Measurements from ENCODE around the gene CDH13.

The CDH13 gene

DNA sequence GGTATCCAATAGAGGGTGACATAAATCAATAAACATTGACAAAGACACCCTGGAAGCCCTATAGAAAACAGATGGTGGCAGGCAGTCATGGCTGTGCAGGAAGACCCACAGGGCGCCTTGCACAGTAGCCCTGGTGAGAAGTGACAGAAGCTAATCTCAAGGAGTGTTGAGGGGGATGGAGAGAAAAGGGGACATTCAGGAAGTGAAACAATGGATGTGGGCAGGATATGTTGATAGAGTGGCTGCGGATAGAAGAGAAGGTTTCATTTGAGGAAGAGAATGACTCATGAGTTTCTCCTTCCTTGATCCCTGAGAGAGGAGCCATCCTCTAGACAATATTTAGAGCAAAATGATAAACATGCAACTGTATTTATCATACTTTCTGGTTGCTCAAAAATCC lies 712.2 kb downstream of the CDH13 start:
- no peaks in the 10 kb centered on the region for H3K4me1 Mint-ChIP-seq (ENCODE audit: low read depth)
- no peak for DNase-seq

DNA sequence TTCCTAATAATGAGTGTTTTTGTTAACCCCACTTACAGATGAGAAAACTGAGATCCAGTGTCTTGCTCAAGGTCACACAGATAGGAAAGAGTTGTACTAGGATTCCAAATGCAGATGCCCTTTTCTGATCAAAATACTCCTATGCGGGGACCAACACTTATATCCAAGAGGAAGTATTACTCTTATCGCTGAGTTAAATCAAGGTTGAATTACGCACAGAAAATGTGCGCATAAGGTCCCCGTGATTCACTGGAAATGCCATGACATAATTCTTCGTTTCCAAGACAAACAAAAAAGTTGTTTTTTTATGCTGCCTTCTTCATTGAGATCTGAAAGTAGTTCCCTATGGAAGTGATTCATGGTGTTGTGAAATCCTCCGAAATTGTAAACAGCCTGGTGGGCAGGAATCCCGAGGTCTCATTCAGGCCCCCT lies 717.2 kb downstream of the CDH13 start:
- Mint-ChIP-seq H3K27ac (no peak overlapping the region), H3K4me3 (no peak overlapping the region), H3K36me3 (ENCODE audit: low read depth) (no peaks in the 10 kb centered on the region), H3K27me3 (no peaks in the 10 kb centered on the region), H3K4me1 (ENCODE audit: low read depth) (no peaks in the 10 kb centered on the region), H3K9me3 (peaks cover 4% of the 10 kb centered on the region)
- no peak for DNase-seq

More for the DNA sequence above, 712.2 kb downstream of the CDH13 start:
- no peaks in the 10 kb centered on the region for H3K27me3 Mint-ChIP-seq
- H3K36me3 Mint-ChIP-seq (ENCODE audit: low read depth) = no peaks in the 10 kb centered on the region
- H3K9me3 Mint-ChIP-seq = peaks cover 2% of the 10 kb centered on the region
- no peak overlapping the region for H3K4me3 Mint-ChIP-seq
- no peak overlapping the region for H3K27ac Mint-ChIP-seq

DNA sequence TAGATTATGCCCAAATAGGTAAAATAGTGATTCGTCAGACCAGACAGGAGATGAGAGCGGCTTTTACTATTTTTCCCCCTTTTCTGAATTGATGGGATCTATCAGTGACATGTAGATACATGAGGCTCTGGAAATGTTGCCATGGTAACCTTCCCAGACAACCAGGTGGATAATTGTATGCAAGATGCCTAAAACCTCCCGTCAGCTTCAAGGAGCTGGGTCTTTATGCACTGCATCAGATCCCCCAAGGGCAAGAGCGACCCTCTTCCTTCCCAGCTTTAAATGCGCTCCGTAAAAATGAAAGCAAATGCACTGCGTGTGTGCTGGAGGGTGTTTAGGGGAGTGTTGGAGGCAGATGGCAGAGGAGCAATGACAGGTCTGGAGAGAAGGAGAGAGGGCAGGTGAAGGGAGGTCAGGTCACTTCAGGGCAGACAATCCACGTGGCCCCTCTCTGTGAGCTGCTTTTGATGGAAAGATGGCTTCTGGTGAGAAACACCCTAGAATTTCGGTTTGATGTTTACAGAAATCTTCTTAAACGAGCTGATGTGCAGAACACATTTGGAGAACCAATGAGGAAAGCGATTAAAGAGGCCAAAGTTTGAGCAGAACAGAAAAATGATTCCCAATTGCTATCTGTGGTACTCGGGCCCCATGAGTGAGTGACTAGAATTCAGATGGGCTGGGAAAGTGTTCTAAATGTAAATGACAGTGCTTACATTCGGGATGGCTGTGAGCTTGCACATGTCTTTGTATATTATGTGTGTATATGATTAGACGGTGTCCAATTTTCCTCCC lies 719.3 kb downstream of the CDH13 start:
- Mint-ChIP-seq H3K27ac (no peak overlapping the region), H3K4me1 (ENCODE audit: low read depth) (no peaks in the 10 kb centered on the region), H3K4me3 (no peak overlapping the region), H3K9me3 (peaks cover 4% of the 10 kb centered on the region), H3K27me3 (no peaks in the 10 kb centered on the region), H3K36me3 (ENCODE audit: low read depth) (no peaks in the 10 kb centered on the region)
- DNase-seq = no peak

DNA sequence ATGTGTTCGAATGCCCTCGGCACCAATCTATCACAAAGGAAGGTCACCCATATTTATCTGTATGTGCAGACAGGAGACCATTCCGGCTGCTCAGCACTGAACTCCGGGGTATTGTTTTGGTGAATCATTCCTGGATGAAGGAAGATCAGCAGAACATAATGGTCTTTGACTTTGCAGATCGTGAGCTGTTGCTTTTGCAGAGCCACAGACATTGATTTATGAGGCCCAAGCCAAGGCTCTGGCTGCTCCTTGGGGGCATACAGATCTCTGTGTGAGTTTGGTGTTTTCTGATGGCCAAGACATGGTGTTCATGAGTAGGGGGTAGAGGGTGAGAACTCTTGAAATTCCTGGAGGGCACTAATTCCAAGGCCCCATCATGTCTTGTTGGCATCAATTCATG lies 722.2 kb downstream of the CDH13 start:
- no peaks in the 10 kb centered on the region for H3K4me1 Mint-ChIP-seq (ENCODE audit: low read depth)
- H3K27me3 Mint-ChIP-seq = no peaks in the 10 kb centered on the region
- H3K27ac Mint-ChIP-seq = no peak overlapping the region
- DNase-seq = no peak
- peaks cover 2% of the 10 kb centered on the region for H3K9me3 Mint-ChIP-seq
- H3K36me3 Mint-ChIP-seq (ENCODE audit: low read depth) = no peaks in the 10 kb centered on the region
- H3K4me3 Mint-ChIP-seq = no peak overlapping the region

DNA sequence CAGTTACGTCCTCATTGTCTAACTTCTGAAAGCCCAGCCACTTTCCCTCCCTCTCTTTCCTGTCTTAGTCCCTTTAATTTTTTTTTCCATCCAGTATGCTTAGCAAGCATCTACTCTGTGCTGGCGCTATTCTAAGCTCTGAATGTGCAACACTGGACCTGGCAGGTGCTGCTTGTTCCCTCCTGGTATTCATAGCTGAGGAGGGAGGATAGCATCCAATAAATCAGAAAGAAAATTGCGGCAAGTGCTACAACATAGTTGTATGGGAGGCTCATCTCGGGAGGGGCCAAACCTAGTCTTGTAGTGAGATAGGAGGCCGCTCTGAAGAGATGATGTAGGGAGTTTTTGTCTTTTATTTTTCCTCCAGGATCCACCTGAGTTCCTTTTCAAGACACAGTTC lies 723.7 kb downstream of the CDH13 start:
- no peak overlapping the region for H3K27ac Mint-ChIP-seq
- no peaks in the 10 kb centered on the region for H3K27me3 Mint-ChIP-seq
- no peak overlapping the region for H3K4me3 Mint-ChIP-seq
- no peaks in the 10 kb centered on the region for H3K4me1 Mint-ChIP-seq (ENCODE audit: low read depth)
- H3K36me3 Mint-ChIP-seq (ENCODE audit: low read depth) = no peaks in the 10 kb centered on the region
- DNase-seq = no peak
- no peaks in the 10 kb centered on the region for H3K9me3 Mint-ChIP-seq

DNA sequence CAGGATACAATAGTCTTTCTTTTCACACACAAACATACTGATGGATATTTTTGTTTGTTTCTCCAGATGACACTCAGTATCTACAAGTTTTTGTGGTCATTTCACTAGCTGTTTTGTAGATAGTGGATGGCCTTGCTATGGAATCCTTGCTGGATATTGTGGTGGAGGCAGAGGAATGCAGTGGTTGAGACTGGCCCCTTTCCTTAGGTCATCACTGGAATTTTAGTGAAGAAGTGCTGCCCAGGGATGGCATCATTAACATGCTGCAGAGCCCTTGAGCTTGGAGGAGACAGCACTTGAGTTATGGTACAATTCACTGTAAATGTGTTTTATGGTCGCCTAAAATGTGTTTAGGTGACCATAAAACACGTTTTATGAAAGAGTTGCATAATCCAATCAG lies 725.1 kb downstream of the CDH13 start:
- Mint-ChIP-seq H3K36me3 (ENCODE audit: low read depth) (no peaks in the 10 kb centered on the region), H3K27ac (no peak overlapping the region), H3K9me3 (no peaks in the 10 kb centered on the region), H3K27me3 (no peaks in the 10 kb centered on the region), H3K4me3 (no peak overlapping the region), H3K4me1 (ENCODE audit: low read depth) (no peaks in the 10 kb centered on the region)
- DNase-seq = no peak

DNA sequence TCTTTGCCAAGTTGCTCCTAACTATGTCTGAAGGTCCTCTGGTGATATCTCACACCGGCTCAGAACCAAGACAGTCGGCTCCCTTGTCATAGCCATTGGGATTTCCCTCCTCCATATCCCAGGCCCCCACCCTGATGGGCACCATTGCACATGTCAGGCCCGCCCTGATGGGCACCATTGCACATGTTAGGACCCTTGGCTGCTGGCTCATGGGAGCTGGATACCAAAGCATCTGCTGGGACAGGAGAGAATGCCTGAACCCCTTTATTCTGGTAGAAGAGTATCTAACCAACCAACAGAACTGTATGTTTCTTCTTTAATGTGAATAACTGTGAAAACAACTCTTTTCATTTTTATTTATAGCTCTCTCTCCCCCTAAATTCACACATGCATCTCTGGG lies 726.5 kb downstream of the CDH13 start:
- Mint-ChIP-seq H3K4me3 (no peak overlapping the region), H3K4me1 (ENCODE audit: low read depth) (no peaks in the 10 kb centered on the region), H3K36me3 (ENCODE audit: low read depth) (no peaks in the 10 kb centered on the region), H3K9me3 (no peaks in the 10 kb centered on the region), H3K27ac (no peak overlapping the region), H3K27me3 (no peaks in the 10 kb centered on the region)
- no peak for DNase-seq

DNA sequence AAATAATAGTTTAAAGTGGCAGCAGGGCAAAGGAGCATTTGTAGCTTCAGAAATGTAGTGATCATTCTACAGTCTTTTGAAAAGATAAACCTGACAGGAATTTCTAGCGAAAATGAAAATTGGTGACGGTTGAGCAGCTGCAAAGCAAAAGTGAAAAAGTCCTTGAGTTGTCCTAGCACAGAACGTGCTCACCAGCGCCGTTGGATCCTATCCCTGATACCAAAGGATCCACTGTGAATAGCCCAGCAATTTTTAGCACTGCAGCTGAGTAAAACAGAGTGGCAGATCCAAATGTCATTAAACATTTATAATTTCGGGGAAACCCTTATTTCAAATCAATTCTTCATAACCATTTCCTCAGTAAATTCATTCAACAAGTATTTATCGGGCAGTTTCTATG lies 727.2 kb downstream of the CDH13 start:
- DNase-seq = no peak
- H3K9me3 Mint-ChIP-seq = no peaks in the 10 kb centered on the region
- no peak overlapping the region for H3K4me3 Mint-ChIP-seq
- no peaks in the 10 kb centered on the region for H3K36me3 Mint-ChIP-seq (ENCODE audit: low read depth)
- H3K27me3 Mint-ChIP-seq = no peaks in the 10 kb centered on the region
- H3K4me1 Mint-ChIP-seq (ENCODE audit: low read depth) = no peaks in the 10 kb centered on the region
- H3K27ac Mint-ChIP-seq = no peak overlapping the region

DNA sequence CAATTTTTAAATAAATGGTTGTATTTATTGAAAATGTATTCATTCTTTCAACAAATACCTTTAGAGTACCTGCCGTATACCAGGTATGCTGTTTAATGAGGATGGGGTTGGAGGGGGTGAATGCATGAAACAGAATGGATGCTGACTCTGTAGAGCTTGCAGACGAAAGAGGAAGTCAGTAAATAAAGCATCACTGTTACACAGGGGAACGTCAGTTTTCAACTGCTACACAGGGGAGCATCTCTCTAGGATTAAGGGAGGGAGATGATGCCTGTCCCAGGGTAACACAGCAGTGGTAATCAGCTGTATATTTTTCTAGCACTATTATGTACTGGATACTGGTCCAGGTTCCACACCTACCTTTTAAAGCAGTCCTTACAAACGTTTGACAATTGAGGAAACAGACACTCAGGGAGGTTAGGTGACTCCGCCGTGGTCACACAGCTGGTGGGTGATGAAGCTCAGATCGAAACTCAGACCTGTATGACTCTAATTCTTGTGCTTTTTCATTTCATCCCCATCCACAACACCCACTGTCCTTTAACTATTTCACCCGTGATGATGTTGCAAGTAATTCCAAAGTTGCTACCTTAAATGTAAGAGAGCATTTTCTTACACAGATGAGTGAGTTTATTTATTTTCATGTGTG lies 728.9 kb downstream of the CDH13 start:
- Mint-ChIP-seq H3K27me3 (no peaks in the 10 kb centered on the region), H3K4me3 (no peak overlapping the region), H3K36me3 (ENCODE audit: low read depth) (no peaks in the 10 kb centered on the region), H3K4me1 (ENCODE audit: low read depth) (no peaks in the 10 kb centered on the region), H3K27ac (no peak overlapping the region), H3K9me3 (no peaks in the 10 kb centered on the region)
- DNase-seq = no peak

DNA sequence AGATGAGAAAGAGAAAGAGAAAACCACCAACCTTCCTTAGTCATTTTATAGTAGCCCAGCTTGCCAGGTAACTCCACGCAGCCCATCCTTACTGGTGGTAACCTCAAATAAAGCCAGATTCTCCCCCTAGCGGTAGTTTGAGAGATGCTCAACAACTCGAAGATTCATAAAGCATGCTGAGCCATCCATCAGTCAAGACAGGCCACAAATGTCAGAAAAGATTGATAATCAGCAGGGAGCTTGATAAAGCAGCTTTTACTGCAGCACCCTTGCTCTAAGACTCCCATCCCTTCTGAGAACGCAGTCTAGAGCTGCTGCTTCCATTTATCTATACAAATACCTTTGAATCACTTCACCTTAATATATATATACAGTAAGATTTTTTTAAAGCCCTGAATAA lies 729.5 kb downstream of the CDH13 start:
- Mint-ChIP-seq H3K27ac (no peak overlapping the region), H3K36me3 (ENCODE audit: low read depth) (no peaks in the 10 kb centered on the region)

DNA sequence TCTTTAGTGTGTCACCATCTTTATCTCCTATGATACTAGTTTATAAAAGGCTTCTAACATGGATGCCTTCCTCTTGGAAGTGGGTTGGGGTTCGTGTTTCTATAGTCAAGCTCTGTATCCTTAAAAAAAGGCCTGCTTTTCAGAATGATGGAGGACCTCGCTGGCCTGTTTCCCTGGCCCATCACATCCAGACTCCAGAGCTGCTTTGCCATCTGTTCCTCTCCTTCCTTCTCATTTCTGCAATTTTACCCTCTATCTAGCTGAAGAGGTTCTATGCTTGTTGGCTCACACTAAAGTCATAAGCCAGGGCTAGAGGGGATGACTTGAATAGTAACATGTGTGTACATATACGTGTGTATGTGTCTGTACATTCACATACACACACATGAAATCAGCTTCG lies 730.2 kb downstream of the CDH13 start:
- no peak for DNase-seq
- no peaks in the 10 kb centered on the region for H3K27me3 Mint-ChIP-seq
- no peak overlapping the region for H3K4me3 Mint-ChIP-seq
- no peak overlapping the region for H3K27ac Mint-ChIP-seq
- H3K36me3 Mint-ChIP-seq (ENCODE audit: low read depth) = no peaks in the 10 kb centered on the region
- H3K9me3 Mint-ChIP-seq = no peaks in the 10 kb centered on the region
- no peaks in the 10 kb centered on the region for H3K4me1 Mint-ChIP-seq (ENCODE audit: low read depth)

More for the DNA sequence above, 729.5 kb downstream of the CDH13 start:
- Mint-ChIP-seq H3K4me3 (no peak overlapping the region), H3K27me3 (no peaks in the 10 kb centered on the region), H3K9me3 (no peaks in the 10 kb centered on the region), H3K4me1 (ENCODE audit: low read depth) (no peaks in the 10 kb centered on the region)
- DNase-seq = no peak

DNA sequence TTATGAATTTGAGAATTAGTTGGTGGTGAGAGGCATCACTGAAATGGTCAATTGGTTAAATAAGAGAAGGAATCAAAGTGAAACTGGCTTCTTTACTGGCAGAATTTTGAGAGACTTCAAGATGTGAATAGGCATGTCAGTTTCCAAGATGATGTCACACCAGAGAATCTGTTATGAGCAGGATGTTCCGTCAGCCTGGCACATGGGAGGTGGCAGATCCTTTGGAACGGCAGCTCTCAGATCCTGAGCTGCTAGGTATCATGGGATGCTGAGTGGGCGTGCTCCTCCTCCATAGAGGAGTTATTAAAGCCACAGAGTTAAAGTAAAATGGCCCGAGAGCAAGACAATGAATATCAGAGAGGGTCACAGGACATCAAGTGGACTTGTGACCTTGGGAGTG lies 736.8 kb downstream of the CDH13 start:
- no peaks in the 10 kb centered on the region for H3K4me1 Mint-ChIP-seq (ENCODE audit: low read depth)
- no peak overlapping the region for H3K4me3 Mint-ChIP-seq
- DNase-seq = no peak
- no peaks in the 10 kb centered on the region for H3K36me3 Mint-ChIP-seq (ENCODE audit: low read depth)
- peaks cover 2% of the 10 kb centered on the region for H3K27me3 Mint-ChIP-seq
- H3K9me3 Mint-ChIP-seq = no peaks in the 10 kb centered on the region
- no peak overlapping the region for H3K27ac Mint-ChIP-seq

DNA sequence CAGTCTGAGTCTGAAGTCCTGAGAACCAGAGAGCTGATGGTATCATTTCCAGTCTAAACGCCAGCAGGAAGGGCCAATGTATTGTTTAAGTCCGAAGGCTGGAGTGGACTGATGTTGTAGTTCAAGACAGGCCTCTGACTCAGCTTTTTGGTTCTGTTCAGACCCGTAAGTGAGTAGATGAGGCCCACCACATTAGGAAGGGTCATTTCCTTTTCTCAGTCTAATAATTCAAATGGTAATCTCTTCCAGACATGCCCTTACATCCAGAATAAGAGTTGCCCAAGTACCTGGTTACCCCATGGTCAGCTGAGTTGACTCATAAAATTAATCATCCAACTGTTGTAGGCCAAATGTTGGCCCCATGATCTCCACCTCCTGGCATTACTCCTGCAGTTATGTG lies 738.4 kb downstream of the CDH13 start:
- DNase-seq = no peak
- Mint-ChIP-seq H3K27me3 (peaks cover 2% of the 10 kb centered on the region), H3K36me3 (ENCODE audit: low read depth) (no peaks in the 10 kb centered on the region), H3K4me1 (ENCODE audit: low read depth) (no peaks in the 10 kb centered on the region), H3K9me3 (no peaks in the 10 kb centered on the region), H3K4me3 (no peak overlapping the region), H3K27ac (no peak overlapping the region)

DNA sequence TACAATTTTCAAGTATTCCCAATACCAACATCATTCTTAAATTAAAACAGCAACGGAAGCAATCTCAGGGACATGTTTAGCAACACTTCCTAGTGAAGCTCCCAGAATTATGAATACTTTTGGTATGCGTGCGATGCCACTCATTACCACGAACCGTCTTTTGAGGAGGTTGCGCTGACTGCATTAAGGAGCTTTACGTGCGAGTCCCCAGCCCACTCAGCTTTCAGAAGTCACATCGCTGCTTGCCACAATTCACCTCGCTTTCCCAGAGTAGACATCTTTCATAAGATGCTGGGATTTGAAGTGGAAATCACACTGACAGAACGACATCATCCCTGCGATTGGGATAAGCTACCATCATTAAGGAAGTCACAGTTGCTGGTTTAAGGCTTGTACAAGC lies 739.5 kb downstream of the CDH13 start:
- peaks cover 2% of the 10 kb centered on the region for H3K27me3 Mint-ChIP-seq
- no peak overlapping the region for H3K4me3 Mint-ChIP-seq
- no peak for DNase-seq
- H3K4me1 Mint-ChIP-seq (ENCODE audit: low read depth) = no peaks in the 10 kb centered on the region
- no peak overlapping the region for H3K27ac Mint-ChIP-seq
- H3K36me3 Mint-ChIP-seq (ENCODE audit: low read depth) = no peaks in the 10 kb centered on the region
- no peaks in the 10 kb centered on the region for H3K9me3 Mint-ChIP-seq

DNA sequence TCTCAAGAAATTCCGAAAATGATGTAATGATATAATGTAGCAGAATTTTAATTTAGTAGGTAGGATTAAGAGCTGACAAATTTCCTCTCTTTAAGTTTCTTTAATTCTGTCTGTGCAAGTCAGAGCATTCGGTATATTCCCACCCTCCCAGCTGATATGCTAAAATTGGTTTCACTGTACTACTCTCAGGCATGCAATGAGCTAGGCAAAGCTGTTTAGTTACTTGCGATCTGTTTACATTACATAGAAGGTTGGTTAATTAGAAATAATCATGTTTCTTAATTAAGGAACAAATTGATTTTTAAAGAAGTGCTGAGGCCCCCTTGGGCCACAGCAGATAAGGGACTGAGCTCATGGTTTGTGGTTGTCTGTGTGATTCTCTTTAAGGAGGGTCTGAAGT lies 748.2 kb downstream of the CDH13 start:
- H3K27ac Mint-ChIP-seq = no peak overlapping the region
- H3K36me3 Mint-ChIP-seq (ENCODE audit: low read depth) = no peaks in the 10 kb centered on the region
- H3K4me1 Mint-ChIP-seq (ENCODE audit: low read depth) = no peaks in the 10 kb centered on the region
- H3K9me3 Mint-ChIP-seq = no peaks in the 10 kb centered on the region
- H3K4me3 Mint-ChIP-seq = no peak overlapping the region
- no peaks in the 10 kb centered on the region for H3K27me3 Mint-ChIP-seq
- DNase-seq = no peak

Data from activated T-cell treated with anti-CD3 and anti-CD28 coated beads, Interleukin-2, amount 50 U/mL, for 24 hours (primary cell).